ENCODE results near the gene ARRDC3. TPM values are rescaled to one million over a fixed set of nuclear protein-coding genes. Genes with fewer than 3 reads are reported as not detected.

Gene ARRDC3
- polyA plus RNA-seq (2012; ENCODE audit: low read depth, missing spikeins): 5.3 TPM

GRCh38 chr5:91383027-91383955 is at the start of gene ARRDC3:
Gene ARRDC3, minus strand, starts transcription at chr5:91383317. Its CDS starts 225 bp downstream, at chr5:91383092.
- DNase-seq (ENCODE audit: insufficient read length, low spot score) (peak; percentile 39), FAIRE-seq (peak; percentile 98)
- TF ChIP-seq POLR2AphosphoS5 (IDR thresholded peaks at IDR 0.05; ENCODE audit: low read depth, low read length): peak; percentile 97
- peak; percentile 90 for TF ChIP-seq TAF1 (IDR thresholded peaks at IDR 0.05; ENCODE audit: low read depth, low read length)
- TF ChIP-seq SPI1 (IDR thresholded peaks at IDR 0.05; ENCODE audit: low read depth, low read length): no peak
- TF ChIP-seq POU2F2 (IDR thresholded peaks at IDR 0.05; ENCODE audit: low read depth, low read length): 0 out of 2 replicates have a peak, but pooled peaks have one; percentile 78
- peak; percentile 99 for TF ChIP-seq POLR2A (IDR thresholded peaks at IDR 0.05; ENCODE audit: low read depth, low read length)
- TF ChIP-seq PAX5 (IDR thresholded peaks at IDR 0.05; ENCODE audit: insufficient read depth, low read length, severe bottlenecking): no peak

- no peak for TF ChIP-seq POU2F2 (IDR thresholded peaks at IDR 0.05; ENCODE audit: low read depth, low read length)
- TF ChIP-seq SPI1 (IDR thresholded peaks at IDR 0.05; ENCODE audit: low read depth, low read length): no peak
- no peak for TF ChIP-seq PAX5 (IDR thresholded peaks at IDR 0.05; ENCODE audit: insufficient read depth, low read length, severe bottlenecking)
- no peak for TF ChIP-seq TAF1 (IDR thresholded peaks at IDR 0.05; ENCODE audit: low read depth, low read length)
- TF ChIP-seq POLR2A (IDR thresholded peaks at IDR 0.05; ENCODE audit: low read depth, low read length): no peak
- TF ChIP-seq POLR2AphosphoS5 (IDR thresholded peaks at IDR 0.05; ENCODE audit: low read depth, low read length): no peak
- DNase-seq (ENCODE audit: insufficient read length, low spot score): no peak
- FAIRE-seq: no peak
These were observed 47.8 kb upstream of the ARRDC3 start for GRCh38 chr5:91430949-91431348.

- DNase-seq (ENCODE audit: insufficient read length, low spot score) (no peak), FAIRE-seq (no peak)
- no peak for TF ChIP-seq PAX5 (IDR thresholded peaks at IDR 0.05; ENCODE audit: insufficient read depth, low read length, severe bottlenecking)
- no peak for TF ChIP-seq POU2F2 (IDR thresholded peaks at IDR 0.05; ENCODE audit: low read depth, low read length)
- no peak for TF ChIP-seq POLR2AphosphoS5 (IDR thresholded peaks at IDR 0.05; ENCODE audit: low read depth, low read length)
- no peak for TF ChIP-seq SPI1 (IDR thresholded peaks at IDR 0.05; ENCODE audit: low read depth, low read length)
- TF ChIP-seq POLR2A (IDR thresholded peaks at IDR 0.05; ENCODE audit: low read depth, low read length): no peak
- TF ChIP-seq TAF1 (IDR thresholded peaks at IDR 0.05; ENCODE audit: low read depth, low read length): no peak
These were observed 41.7 kb upstream of the ARRDC3 start for GRCh38 chr5:91424638-91425436.

GRCh38 chr5:91423871-91424270 is 40.8 kb upstream of the ARRDC3 start:
- FAIRE-seq (no peak), DNase-seq (ENCODE audit: insufficient read length, low spot score) (no peak)
- TF ChIP-seq POLR2A (IDR thresholded peaks at IDR 0.05; ENCODE audit: low read depth, low read length) (no peak), SPI1 (IDR thresholded peaks at IDR 0.05; ENCODE audit: low read depth, low read length) (no peak), TAF1 (IDR thresholded peaks at IDR 0.05; ENCODE audit: low read depth, low read length) (no peak), POU2F2 (IDR thresholded peaks at IDR 0.05; ENCODE audit: low read depth, low read length) (no peak), POLR2AphosphoS5 (IDR thresholded peaks at IDR 0.05; ENCODE audit: low read depth, low read length) (no peak), PAX5 (IDR thresholded peaks at IDR 0.05; ENCODE audit: insufficient read depth, low read length, severe bottlenecking) (no peak)

- no peak for DNase-seq (ENCODE audit: insufficient read length, low spot score)
- no peak for TF ChIP-seq PAX5 (IDR thresholded peaks at IDR 0.05; ENCODE audit: insufficient read depth, low read length, severe bottlenecking)
- FAIRE-seq: no peak
These were observed 37.8 kb upstream of the ARRDC3 start for GRCh38 chr5:91420879-91421278.

- DNase-seq (ENCODE audit: insufficient read length, low spot score) (peak; percentile 5), FAIRE-seq (no peak)
- TF ChIP-seq POLR2A (IDR thresholded peaks at IDR 0.05; ENCODE audit: low read depth, low read length): no peak
- TF ChIP-seq PAX5 (IDR thresholded peaks at IDR 0.05; ENCODE audit: insufficient read depth, low read length, severe bottlenecking): no peak
- no peak for TF ChIP-seq TAF1 (IDR thresholded peaks at IDR 0.05; ENCODE audit: low read depth, low read length)
- TF ChIP-seq SPI1 (IDR thresholded peaks at IDR 0.05; ENCODE audit: low read depth, low read length): no peak
- no peak for TF ChIP-seq POLR2AphosphoS5 (IDR thresholded peaks at IDR 0.05; ENCODE audit: low read depth, low read length)
- no peak for TF ChIP-seq POU2F2 (IDR thresholded peaks at IDR 0.05; ENCODE audit: low read depth, low read length)
These were observed 36.7 kb upstream of the ARRDC3 start for GRCh38 chr5:91419571-91420537.

- DNase-seq (ENCODE audit: insufficient read length, low spot score) (no peak), FAIRE-seq (no peak)
- TF ChIP-seq POLR2A (IDR thresholded peaks at IDR 0.05; ENCODE audit: low read depth, low read length) (no peak), PAX5 (IDR thresholded peaks at IDR 0.05; ENCODE audit: insufficient read depth, low read length, severe bottlenecking) (no peak), POLR2AphosphoS5 (IDR thresholded peaks at IDR 0.05; ENCODE audit: low read depth, low read length) (no peak), POU2F2 (IDR thresholded peaks at IDR 0.05; ENCODE audit: low read depth, low read length) (no peak), SPI1 (IDR thresholded peaks at IDR 0.05; ENCODE audit: low read depth, low read length) (no peak), TAF1 (IDR thresholded peaks at IDR 0.05; ENCODE audit: low read depth, low read length) (no peak)
These were observed 36.0 kb upstream of the ARRDC3 start for GRCh38 chr5:91419136-91419535.

- DNase-seq (ENCODE audit: insufficient read length, low spot score) (no peak), FAIRE-seq (no peak)
- TF ChIP-seq POLR2A (IDR thresholded peaks at IDR 0.05; ENCODE audit: low read depth, low read length): no peak
- TF ChIP-seq TAF1 (IDR thresholded peaks at IDR 0.05; ENCODE audit: low read depth, low read length): no peak
- TF ChIP-seq PAX5 (IDR thresholded peaks at IDR 0.05; ENCODE audit: insufficient read depth, low read length, severe bottlenecking): no peak
- TF ChIP-seq POLR2AphosphoS5 (IDR thresholded peaks at IDR 0.05; ENCODE audit: low read depth, low read length): no peak
- no peak for TF ChIP-seq POU2F2 (IDR thresholded peaks at IDR 0.05; ENCODE audit: low read depth, low read length)
- no peak for TF ChIP-seq SPI1 (IDR thresholded peaks at IDR 0.05; ENCODE audit: low read depth, low read length)
These were observed 35.0 kb upstream of the ARRDC3 start for GRCh38 chr5:91418158-91418557.

Data from GM12891 (cell line).